HT-29 (cell line): ENCODE results near the gene SLC36A3. TPM values are rescaled to one million over a fixed set of nuclear protein-coding genes. Genes with fewer than 3 reads are reported as not detected.
"Not testable (repeated sequence)": the region's sequence is repeated elsewhere in the genome, so short reads cannot be mapped to it uniquely, and the experiment has no call there.

ENCODE experiments used
- DNase-seq: peaks from one replicate; pipeline ENCODE4 v3.0.0-alpha.2; 2015; ENCODE audit warnings: low spot score
- total RNA-seq: library from RNA; depleted of rRNA; stranded (reverse); fragments of >200 nt; shearing (Covaris generic); gene quantifications from 2 replicates; pipeline ENCODE4 v1.2.3, GENCODE V29; 2014; rRNA removed

SLC36A3 gene
- not detected in 2 replicates for total RNA-seq

- no peak for DNase-seq
These were observed at the start of gene SLC36A3 for GRCh38 chr5:151303666-151304065. Gene SLC36A3 (minus strand): TSS chr5:151303766. CDS start chr5:151303354, 412 bp downstream.

- no peak for DNase-seq
These were observed 48.1 kb upstream of the SLC36A3 start for GRCh38 chr5:151351671-151352070.

GRCh38 chr5:151348789-151349188, 45.2 kb upstream of the SLC36A3 start:
- no peak for DNase-seq

GRCh38 chr5:151347369-151347768, 43.8 kb upstream of the SLC36A3 start, which contains the start of gene SLC36A2:
Gene SLC36A2 (minus strand): TSS chr5:151347559. CDS start chr5:151347460, 99 bp downstream.
- no peak for DNase-seq

- no peak for DNase-seq
These were observed 42.4 kb upstream of the SLC36A3 start for GRCh38 chr5:151345808-151346478.

GRCh38 chr5:151345187-151345807, 41.7 kb upstream of the SLC36A3 start:
- no peak for DNase-seq

- no peak for DNase-seq
These were observed 40.5 kb upstream of the SLC36A3 start for GRCh38 chr5:151344088-151344487.

GRCh38 chr5:151340004-151340403, 36.4 kb upstream of the SLC36A3 start:
- DNase-seq, result no peak

- no peak for DNase-seq
These were observed 35.2 kb upstream of the SLC36A3 start for GRCh38 chr5:151338734-151339133.

GRCh38 chr5:151332857-151333256, 29.3 kb upstream of the SLC36A3 start:
- no peak for DNase-seq

- no peak for DNase-seq
These were observed 25.2 kb upstream of the SLC36A3 start for GRCh38 chr5:151328734-151329133.

- no peak for DNase-seq
These were observed 24.0 kb upstream of the SLC36A3 start for GRCh38 chr5:151327585-151327984.

GRCh38 chr5:151326266-151326665, 22.7 kb upstream of the SLC36A3 start:
- no peak for DNase-seq

- no peak for DNase-seq
These were observed 16.9 kb upstream of the SLC36A3 start for GRCh38 chr5:151320481-151320880.

- DNase-seq, result peak; percentile 20
These were observed 15.5 kb upstream of the SLC36A3 start for GRCh38 chr5:151318850-151319732.

- DNase-seq, result no peak
These were observed 14.3 kb upstream of the SLC36A3 start for GRCh38 chr5:151317871-151318270.

- DNase-seq, result peak; percentile 88
These were observed 12.5 kb upstream of the SLC36A3 start for GRCh38 chr5:151315998-151316597.

- DNase-seq, result no peak
These were observed 9.8 kb upstream of the SLC36A3 start for GRCh38 chr5:151313357-151313756.

- DNase-seq, result no peak
These were observed 9.3 kb upstream of the SLC36A3 start for GRCh38 chr5:151312756-151313324.

GRCh38 chr5:151310932-151311331, 7.4 kb upstream of the SLC36A3 start:
- DNase-seq, result no peak

- DNase-seq, result not testable (repeated sequence)
These were observed 6.3 kb upstream of the SLC36A3 start for GRCh38 chr5:151309821-151310220.
